Thoracic aorta (tissue), 2 donors: ENCODE results near the gene CEMIP2. TPM values are rescaled to one million over a fixed set of nuclear protein-coding genes. Genes with fewer than 3 reads are reported as not detected.
A peak's percentile ranks its signal among the peaks of the same experiment; 100 is the strongest.

ENCODE experiments used
- ATAC-seq: fragments of 150-250 bp; one replicate; pipeline ENCODE4 v1.8.0; 2017; ENCODE audit warnings: low read depth; ENCODE audit not compliant: insufficient number of reproducible peaks, low FRiP score
- DNase-seq: peaks from one replicate; pipeline ENCODE4 v3.0.0-alpha.2; 2020; ENCODE audit warnings: low spot score
- H3K27ac ChIP-seq, 2 donors: fragments of 200-600 bp; sonication (generic); 1 replicate in 1 of 2; 2 replicates in 1 of 2; pipeline ENCODE4 v1.5.1; 2016; ENCODE audit warnings: mild to moderate bottlenecking in 2 of 2, moderate library complexity in 2 of 2
- H3K27me3 ChIP-seq: fragments of 200-600 bp; sonication (generic); replicated peaks from 2 replicates; pipeline ENCODE4 v1.6.0; 2016; ENCODE audit warnings: mild to moderate bottlenecking; ENCODE audit not compliant: insufficient read depth
- H3K36me3 ChIP-seq: fragments of 200-600 bp; sonication (generic); one replicate; pipeline ENCODE4 v1.5.1; 2016
- H3K4me1 ChIP-seq, 2 donors: fragments of 200-600 bp; sonication (generic); 1 replicate in 1 of 2; 2 replicates in 1 of 2; pipeline versions ENCODE4 v1.5.1 to v1.6.0; 2016; ENCODE audit warnings: low read depth in 2 of 2, mild to moderate bottlenecking in 1 of 2; ENCODE audit not compliant: control insufficient read depth in 1 of 2
- H3K4me3 ChIP-seq: fragments of 200-600 bp; sonication (generic); 2 replicates; pipeline ENCODE4 v1.5.1; 2016; ENCODE audit warnings: mild to moderate bottlenecking
- H3K9me3 ChIP-seq: fragments of 200-600 bp; sonication (generic); 2 replicates; pipeline ENCODE4 v1.5.1; 2016
- CTCF ChIP-seq: fragments of 200-600 bp; sonication (generic); IDR thresholded peaks from one replicate; pipeline ENCODE4 v1.5.1; 2019; ENCODE audit warnings: antibody characterized with exemption
- total RNA-seq, 2 donors: library from RNA; depleted of rRNA; stranded (reverse); fragments of >200 nt; gene quantifications; one replicate each; pipeline versions ENCODE4 v1.1.0 to v1.2.3, GENCODE V29; 2016

CEMIP2 gene
- total RNA-seq, 2 donors from 2014 or later, result 69.7 to 218 TPM

- no peak for ATAC-seq
These were observed 123.4 kb downstream of the CEMIP2 start for GRCh38 chr9:71644819-71645362.

GRCh38 chr9:71643330-71643729, 125.0 kb downstream of the CEMIP2 start:
- H3K36me3 ChIP-seq, result no peaks in the 10 kb centered on the region
- H3K4me3 ChIP-seq, result no peak overlapping the region
- no peak overlapping the region for H3K27ac ChIP-seq
- H3K4me1 ChIP-seq, result peaks cover 4 to 10% of the 10 kb centered on the region in 2 donors
- no peak for DNase-seq
- H3K27me3 ChIP-seq, result no peaks in the 10 kb centered on the region
- no peak for ATAC-seq
- no peak for TF ChIP-seq CTCF
- H3K9me3 ChIP-seq, result no peaks in the 10 kb centered on the region

More at GRCh38 chr9:71644819-71645362, 123.4 kb downstream of the CEMIP2 start:
- Histone ChIP-seq H3K27me3 (no peaks in the 10 kb centered on the region), H3K36me3 (no peaks in the 10 kb centered on the region), H3K27ac (no peak overlapping the region), H3K4me3 (no peak overlapping the region), H3K9me3 (no peaks in the 10 kb centered on the region), H3K4me1 (peaks cover 4 to 10% of the 10 kb centered on the region in 2 donors)
- DNase-seq, result no peak
- no peak for TF ChIP-seq CTCF

- H3K9me3 ChIP-seq, result no peaks in the 10 kb centered on the region
- ATAC-seq (no peak), DNase-seq (no peak)
- no peak overlapping the region for H3K4me3 ChIP-seq
- TF ChIP-seq CTCF, result no peak
- peaks cover 0 to 2% of the 10 kb centered on the region in 2 donors for H3K4me1 ChIP-seq
- H3K36me3 ChIP-seq, result no peaks in the 10 kb centered on the region
- H3K27me3 ChIP-seq, result no peaks in the 10 kb centered on the region
- no peak overlapping the region for H3K27ac ChIP-seq
These were observed 126.3 kb downstream of the CEMIP2 start for GRCh38 chr9:71642056-71642455.

- ATAC-seq (no peak), DNase-seq (no peak)
- TF ChIP-seq CTCF, result no peak
- peak overlapping the region in 1 of 2 donors; percentile 5 for H3K27ac ChIP-seq
- H3K27me3 ChIP-seq, result no peaks in the 10 kb centered on the region
- no peaks in the 10 kb centered on the region for H3K36me3 ChIP-seq
- peak overlapping the region; percentile 5 for H3K4me3 ChIP-seq
- H3K9me3 ChIP-seq, result no peaks in the 10 kb centered on the region
- H3K4me1 ChIP-seq, result no peaks in the 10 kb centered on the region
These were observed 129.7 kb downstream of the CEMIP2 start for GRCh38 chr9:71638627-71639026.

- H3K27ac ChIP-seq, result no peak overlapping the region
- H3K4me3 ChIP-seq, result no peak overlapping the region
- no peaks in the 10 kb centered on the region for H3K4me1 ChIP-seq
- no peaks in the 10 kb centered on the region for H3K36me3 ChIP-seq
- H3K9me3 ChIP-seq, result no peaks in the 10 kb centered on the region
- H3K27me3 ChIP-seq, result no peaks in the 10 kb centered on the region
- DNase-seq, result no peak
- TF ChIP-seq CTCF, result no peak
- no peak for ATAC-seq
These were observed 130.4 kb downstream of the CEMIP2 start for GRCh38 chr9:71637926-71638325.
